IgD-negative memory B cell (primary cell): ENCODE results near the gene ZNF48. TPM values are rescaled to one million over a fixed set of nuclear protein-coding genes. Genes with fewer than 3 reads are reported as not detected.
A peak's percentile ranks its signal among the peaks of the same experiment; 100 is the strongest.
"Not testable (repeated sequence)": the region's sequence is repeated elsewhere in the genome, so short reads cannot be mapped to it uniquely, and the experiment has no call there.

Source experiments
- H3K27ac Mint-ChIP-seq, 3 donors: one replicate each; pipeline ENCODE4 v1.8.0; 2020 to 2022; ENCODE audit warnings: mild to moderate bottlenecking in 3 of 3, mixed read lengths in 3 of 3, moderate library complexity in 1 of 3
- H3K27me3 Mint-ChIP-seq: one replicate; pipeline ENCODE4 v1.8.0; 2021; ENCODE audit warnings: mixed read lengths
- H3K36me3 Mint-ChIP-seq: one replicate; pipeline ENCODE4 v1.8.0; 2020; ENCODE audit warnings: mild to moderate bottlenecking, mixed read lengths
- H3K4me1 Mint-ChIP-seq, 3 donors: one replicate each; pipeline ENCODE4 v1.8.0; 2020 to 2022; ENCODE audit warnings: mixed read lengths in 3 of 3, mild to moderate bottlenecking in 1 of 3
- H3K4me3 Mint-ChIP-seq, 4 donors: one replicate each; pipeline ENCODE4 v1.8.0; 2020 to 2022; ENCODE audit warnings: mild to moderate bottlenecking in 4 of 4, mixed read lengths in 4 of 4, moderate library complexity in 3 of 4
- H3K9me3 Mint-ChIP-seq, 3 donors: one replicate each; pipeline ENCODE4 v1.8.0; 2020 to 2021; ENCODE audit warnings: mixed read lengths in 3 of 3, mild to moderate bottlenecking in 1 of 3
- polyA plus RNA-seq: library from polyadenylated mRNA; unstranded; fragments of 300-500 nt; fragmentation: Illumina TruSeq; gene quantifications from one replicate; pipeline ENCODE4 v1.2.3, GENCODE V29; 2021

ZNF48 gene
- polyA plus RNA-seq, 1 donor from 2014 or later, result 9.7 TPM

- Mint-ChIP-seq H3K4me1 (peaks cover 23 to 30% (median 26%) of the 10 kb centered on the region in 3 donors), H3K27ac (peak overlapping the region; percentile 99 to 100 (median 100)), H3K27me3 (no peaks in the 10 kb centered on the region), H3K36me3 (peaks cover 3% of the 10 kb centered on the region), H3K9me3 (no peaks in the 10 kb centered on the region), H3K4me3 (peak overlapping the region; percentile 96 to 99 (median 97))
Observed at GRCh38 chr16:30378236-30379157, 16.7 kb upstream of the ZNF48 start.

GRCh38 chr16:30379158-30379783, 15.9 kb upstream of the ZNF48 start:
- peaks cover 3% of the 10 kb centered on the region for H3K36me3 Mint-ChIP-seq
- peak overlapping the region; percentile 99 to 100 (median 100) for H3K27ac Mint-ChIP-seq
- H3K27me3 Mint-ChIP-seq, result no peaks in the 10 kb centered on the region
- H3K4me1 Mint-ChIP-seq, result peaks cover 23 to 33% (median 26%) of the 10 kb centered on the region in 3 donors
- H3K4me3 Mint-ChIP-seq, result peak overlapping the region; percentile 96 to 99 (median 97)
- no peaks in the 10 kb centered on the region for H3K9me3 Mint-ChIP-seq

- H3K4me3 Mint-ChIP-seq, result peak overlapping the region; percentile 48 to 99 (median 90)
- H3K27ac Mint-ChIP-seq, result peak overlapping the region; percentile 74 to 100 (median 90)
- no peaks in the 10 kb centered on the region for H3K27me3 Mint-ChIP-seq
- peaks cover 3% of the 10 kb centered on the region for H3K36me3 Mint-ChIP-seq
- peaks cover 23 to 33% (median 26%) of the 10 kb centered on the region in 3 donors for H3K4me1 Mint-ChIP-seq
- H3K9me3 Mint-ChIP-seq, result no peaks in the 10 kb centered on the region
Observed at GRCh38 chr16:30380072-30380802, 15.0 kb upstream of the ZNF48 start.

- Mint-ChIP-seq H3K27ac (peak overlapping the region; percentile 31 to 95 (median 90)), H3K27me3 (no peaks in the 10 kb centered on the region), H3K4me3 (peak overlapping the region; percentile 12 to 96 (median 74)), H3K9me3 (no peaks in the 10 kb centered on the region), H3K4me1 (peaks cover 23 to 33% (median 26%) of the 10 kb centered on the region in 3 donors), H3K36me3 (peaks cover 3% of the 10 kb centered on the region)
Observed at GRCh38 chr16:30380803-30381208, 14.4 kb upstream of the ZNF48 start.

- no peaks in the 10 kb centered on the region for H3K9me3 Mint-ChIP-seq
- peaks cover 23 to 33% (median 26%) of the 10 kb centered on the region in 3 donors for H3K4me1 Mint-ChIP-seq
- H3K36me3 Mint-ChIP-seq, result peaks cover 3% of the 10 kb centered on the region
- H3K27me3 Mint-ChIP-seq, result no peaks in the 10 kb centered on the region
- peak overlapping the region; percentile 90 to 97 (median 95) for H3K27ac Mint-ChIP-seq
- H3K4me3 Mint-ChIP-seq, result peak overlapping the region; percentile 87 to 96 (median 95)
Observed at GRCh38 chr16:30381291-30382041, 13.8 kb upstream of the ZNF48 start.

GRCh38 chr16:30382111-30382881, 12.9 kb upstream of the ZNF48 start, which contains the start of gene SEPTIN1:
SEPTIN1 (minus strand) TSS chr16:30382561; CDS start chr16:30382542, 19 bp downstream.
- H3K27me3 Mint-ChIP-seq, result no peaks in the 10 kb centered on the region
- peaks cover 23 to 31% (median 24%) of the 10 kb centered on the region in 3 donors for H3K4me1 Mint-ChIP-seq
- no peaks in the 10 kb centered on the region for H3K9me3 Mint-ChIP-seq
- H3K4me3 Mint-ChIP-seq, result peak within 1 kb of the TSS; percentile 87 to 96 (median 95)
- H3K27ac Mint-ChIP-seq, result peak within 1 kb of the TSS; percentile 90 to 97 (median 95)
- peaks cover 3% of the 10 kb centered on the region for H3K36me3 Mint-ChIP-seq

- peak overlapping the region; percentile 38 to 96 (median 82) for H3K4me3 Mint-ChIP-seq
- H3K36me3 Mint-ChIP-seq, result peaks cover 3% of the 10 kb centered on the region
- H3K27me3 Mint-ChIP-seq, result no peaks in the 10 kb centered on the region
- peak overlapping the region in 2 of 3 donors; percentile 90 to 95 for H3K27ac Mint-ChIP-seq
- H3K4me1 Mint-ChIP-seq, result peaks cover 20 to 28% (median 20%) of the 10 kb centered on the region in 3 donors
- no peaks in the 10 kb centered on the region for H3K9me3 Mint-ChIP-seq
Observed at GRCh38 chr16:30383521-30383920, 11.7 kb upstream of the ZNF48 start.

- no peaks in the 10 kb centered on the region for H3K9me3 Mint-ChIP-seq
- no peaks in the 10 kb centered on the region for H3K27me3 Mint-ChIP-seq
- H3K4me3 Mint-ChIP-seq, result peak overlapping the region; percentile 53 to 94 (median 87)
- H3K36me3 Mint-ChIP-seq, result peaks cover 2% of the 10 kb centered on the region
- H3K4me1 Mint-ChIP-seq, result peaks cover 7 to 14% (median 8%) of the 10 kb centered on the region in 3 donors
- peak overlapping the region in 2 of 3 donors; percentile 89 to 91 for H3K27ac Mint-ChIP-seq
Observed at GRCh38 chr16:30394592-30395154, 547 bp upstream of the ZNF48 start.

GRCh38 chr16:30395992-30396585, 869 bp downstream of the ZNF48 start:
- Mint-ChIP-seq H3K4me3 (peak overlapping the region; percentile 82 to 97 (median 93)), H3K27ac (peak overlapping the region in 2 of 3 donors; percentile 46 to 64), H3K36me3 (peaks cover 2% of the 10 kb centered on the region), H3K4me1 (peaks cover 11 to 18% (median 12%) of the 10 kb centered on the region in 3 donors), H3K9me3 (no peaks in the 10 kb centered on the region), H3K27me3 (peaks cover 3% of the 10 kb centered on the region)

- H3K36me3 Mint-ChIP-seq, H3K27me3 Mint-ChIP-seq, H3K9me3 Mint-ChIP-seq: not testable (repeated sequence)
- H3K4me1 Mint-ChIP-seq, result peaks cover 13 to 20% (median 15%) of the 10 kb centered on the region in 3 donors
- peak overlapping the region; percentile 21 to 97 (median 93) for H3K4me3 Mint-ChIP-seq
- H3K27ac Mint-ChIP-seq, result peak overlapping the region in 1 of 3 donors; percentile 68
Observed at GRCh38 chr16:30396627-30397026, 1.4 kb downstream of the ZNF48 start.

- Mint-ChIP-seq H3K4me1 (peaks cover 13 to 22% (median 18%) of the 10 kb centered on the region in 3 donors), H3K9me3 (no peaks in the 10 kb centered on the region), H3K27me3 (peaks cover 6% of the 10 kb centered on the region), H3K27ac (peak overlapping the region in 1 of 3 donors; percentile 68), H3K4me3 (peak overlapping the region; percentile 21 to 69 (median 56)), H3K36me3 (peaks cover 2% of the 10 kb centered on the region)
Observed at GRCh38 chr16:30397056-30397455, 1.8 kb downstream of the ZNF48 start.

- Mint-ChIP-seq H3K4me3 (peak overlapping the region in 2 of 4 donors; percentile 26 to 72), H3K27me3 (peaks cover 6% of the 10 kb centered on the region), H3K27ac (no peak overlapping the region), H3K9me3 (no peaks in the 10 kb centered on the region), H3K4me1 (peaks cover 13 to 22% (median 18%) of the 10 kb centered on the region in 3 donors), H3K36me3 (peaks cover 4% of the 10 kb centered on the region)
Observed at GRCh38 chr16:30397776-30398660, 2.8 kb downstream of the ZNF48 start.
